PC-3 (cell line): ENCODE results near the gene EXOC1.

Experiments
- CTCF ChIP-seq: fragments of 300-600 bp; sonication (generic); conservative IDR thresholded peaks from 2 replicates; pipeline ENCODE4 v1.5.1; 2017; ENCODE audit warnings: antibody characterized with exemption, low read depth, mild to moderate bottlenecking, low read length
- EZH2 ChIP-seq: fragments of 300-600 bp; sonication (generic); IDR thresholded peaks from one replicate; pipeline ENCODE4 v1.6.1; 2017; ENCODE audit warnings: antibody characterized with exemption, mild to moderate bottlenecking, low read length; ENCODE audit not compliant: unreplicated experiment
- EZH2phosphoT487 ChIP-seq: fragments of 300-600 bp; sonication (generic); IDR thresholded peaks from 2 replicates; pipeline ENCODE4 v1.6.1; 2018; ENCODE audit warnings: mild to moderate bottlenecking, antibody characterized with exemption, low read length, borderline replicate concordance

DNA sequence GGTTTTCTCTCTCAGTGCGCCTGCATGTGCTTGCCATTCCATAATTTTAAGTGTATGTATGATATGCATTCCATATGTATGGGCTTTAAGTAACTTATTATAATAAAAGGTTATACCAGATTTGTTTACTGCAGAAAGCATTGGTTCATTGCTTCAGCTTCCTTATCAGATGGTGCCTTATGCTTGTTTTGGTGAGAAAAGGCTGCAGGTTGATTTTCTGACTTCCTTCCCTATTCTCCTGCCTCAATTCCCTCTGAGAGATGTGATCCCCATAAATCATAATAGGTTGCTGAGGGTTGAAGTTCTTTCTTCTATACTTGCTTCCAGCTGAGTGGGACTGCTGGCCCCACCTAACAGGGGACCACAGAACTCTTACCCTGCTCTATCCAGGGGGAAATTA, 85.0 kb downstream of the EXOC1 start:
- TF ChIP-seq CTCF: no peak
- TF ChIP-seq EZH2: no peak
- TF ChIP-seq EZH2phosphoT487: no peak
